ENCODE measurements around the gene HOXB3. TPM values are rescaled to one million over a fixed set of nuclear protein-coding genes. Genes with fewer than 3 reads are reported as not detected.
A peak's percentile ranks its signal among the peaks of the same experiment; 100 is the strongest.

HOXB3 gene
- total RNA-seq, 4 donors from 2014 or later = 10.6 to 30.0 (median 18.0) TPM

GRCh38 chr17:48526608-48527546, 63.2 kb downstream of the HOXB3 start:
- no peak for TF ChIP-seq POLR2A (IDR thresholded peaks at IDR 0.05)
- TF ChIP-seq, protein P1, sequence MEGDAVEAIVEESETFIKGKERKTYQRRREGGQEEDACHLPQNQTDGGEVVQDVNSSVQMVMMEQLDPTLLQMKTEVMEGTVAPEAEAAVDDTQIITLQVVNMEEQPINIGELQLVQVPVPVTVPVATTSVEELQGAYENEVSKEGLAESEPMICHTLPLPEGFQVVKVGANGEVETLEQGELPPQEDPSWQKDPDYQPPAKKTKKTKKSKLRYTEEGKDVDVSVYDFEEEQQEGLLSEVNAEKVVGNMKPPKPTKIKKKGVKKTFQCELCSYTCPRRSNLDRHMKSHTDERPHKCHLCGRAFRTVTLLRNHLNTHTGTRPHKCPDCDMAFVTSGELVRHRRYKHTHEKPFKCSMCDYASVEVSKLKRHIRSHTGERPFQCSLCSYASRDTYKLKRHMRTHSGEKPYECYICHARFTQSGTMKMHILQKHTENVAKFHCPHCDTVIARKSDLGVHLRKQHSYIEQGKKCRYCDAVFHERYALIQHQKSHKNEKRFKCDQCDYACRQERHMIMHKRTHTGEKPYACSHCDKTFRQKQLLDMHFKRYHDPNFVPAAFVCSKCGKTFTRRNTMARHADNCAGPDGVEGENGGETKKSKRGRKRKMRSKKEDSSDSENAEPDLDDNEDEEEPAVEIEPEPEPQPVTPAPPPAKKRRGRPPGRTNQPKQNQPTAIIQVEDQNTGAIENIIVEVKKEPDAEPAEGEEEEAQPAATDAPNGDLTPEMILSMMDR (IDR thresholded peaks at IDR 0.05) = no peak
- no peak for DNase-seq
- Histone ChIP-seq H3K4me3 (no peak overlapping the region), H3K4me1 (no peaks in the 10 kb centered on the region), H3K27me3 (no peaks in the 10 kb centered on the region), H3K9me3 (no peaks in the 10 kb centered on the region), H3K36me3 (no peaks in the 10 kb centered on the region), H3K27ac (no peak overlapping the region)
- intact Hi-C loops (cut with DNase I; ENCODE audit: low total_unique reads) = no loop called here

DNA sequence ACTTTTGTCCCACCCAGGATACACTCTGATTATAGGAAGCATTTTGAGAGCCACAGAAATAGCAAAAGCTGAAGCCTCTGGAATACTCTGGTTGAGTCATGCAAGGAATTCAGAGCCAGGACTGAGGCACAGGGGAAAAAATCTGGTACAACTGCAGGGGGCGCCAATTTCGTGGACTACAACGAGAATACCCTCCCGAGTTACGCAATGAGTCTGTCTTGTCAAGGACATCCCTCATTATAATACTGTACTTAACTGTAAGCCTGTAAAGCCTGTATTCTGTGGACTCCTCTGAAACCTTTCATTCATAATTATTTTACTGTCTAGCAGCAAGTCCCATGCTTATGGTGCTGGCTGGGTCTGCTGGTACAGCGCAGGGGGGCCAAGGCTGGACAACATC, 67.0 kb downstream of the HOXB3 start:
- H3K27ac ChIP-seq = no peak overlapping the region
- H3K9me3 ChIP-seq = no peaks in the 10 kb centered on the region
- intact Hi-C loops (cut with DNase I; ENCODE audit: low total_unique reads) = no loop called here

GRCh38 chr17:48522031-48522653, 67.9 kb downstream of the HOXB3 start:
- no peak for TF ChIP-seq POLR2A (IDR thresholded peaks at IDR 0.05)
- TF ChIP-seq, protein P1 (IDR thresholded peaks at IDR 0.05) = no peak
- Histone ChIP-seq H3K4me3 (no peak overlapping the region), H3K4me1 (no peaks in the 10 kb centered on the region), H3K9me3 (no peaks in the 10 kb centered on the region), H3K36me3 (no peaks in the 10 kb centered on the region), H3K27ac (no peak overlapping the region), H3K27me3 (no peaks in the 10 kb centered on the region)
- peak in 1 of 2 donors; percentile 43 for DNase-seq
- intact Hi-C loops (cut with DNase I; ENCODE audit: low total_unique reads) = no loop called here

More for the DNA sequence above, 67.0 kb downstream of the HOXB3 start:
- Histone ChIP-seq H3K27me3 (no peaks in the 10 kb centered on the region), H3K4me1 (no peaks in the 10 kb centered on the region), H3K4me3 (no peak overlapping the region), H3K36me3 (no peaks in the 10 kb centered on the region)
- no peak for TF ChIP-seq POLR2A (IDR thresholded peaks at IDR 0.05)
- TF ChIP-seq, protein P1 (IDR thresholded peaks at IDR 0.05) = no peak
- DNase-seq = no peak

DNA sequence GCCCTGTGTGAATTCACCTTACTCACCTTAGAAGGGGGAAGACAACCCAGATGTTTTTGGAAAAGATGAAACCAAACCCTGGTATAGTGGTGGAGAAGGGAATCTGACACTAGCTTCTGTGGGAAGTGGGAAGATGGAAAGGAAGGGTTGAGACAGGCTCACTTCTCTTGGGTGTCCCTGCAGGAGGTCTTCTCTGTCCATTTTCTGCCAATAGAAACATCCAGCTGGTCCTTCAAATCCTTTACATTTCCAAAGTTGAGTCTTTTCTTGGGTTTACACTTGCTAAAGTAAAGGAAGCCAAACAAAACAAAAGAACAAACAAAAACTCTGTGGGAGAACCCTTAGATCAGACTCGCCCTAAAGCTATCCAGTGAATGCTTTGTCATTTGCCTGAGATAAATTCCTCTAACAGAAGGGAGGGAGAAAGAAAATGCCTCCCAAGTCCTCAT, 69.4 kb downstream of the HOXB3 start:
- Histone ChIP-seq H3K36me3 (no peaks in the 10 kb centered on the region), H3K4me3 (no peak overlapping the region), H3K27me3 (no peaks in the 10 kb centered on the region), H3K9me3 (no peaks in the 10 kb centered on the region), H3K27ac (no peak overlapping the region), H3K4me1 (no peaks in the 10 kb centered on the region)
- no peak for TF ChIP-seq POLR2A (IDR thresholded peaks at IDR 0.05)
- TF ChIP-seq, protein P1 (IDR thresholded peaks at IDR 0.05) = no peak
- intact Hi-C loops (cut with DNase I; ENCODE audit: low total_unique reads) = no loop called here
- DNase-seq = no peak

DNA sequence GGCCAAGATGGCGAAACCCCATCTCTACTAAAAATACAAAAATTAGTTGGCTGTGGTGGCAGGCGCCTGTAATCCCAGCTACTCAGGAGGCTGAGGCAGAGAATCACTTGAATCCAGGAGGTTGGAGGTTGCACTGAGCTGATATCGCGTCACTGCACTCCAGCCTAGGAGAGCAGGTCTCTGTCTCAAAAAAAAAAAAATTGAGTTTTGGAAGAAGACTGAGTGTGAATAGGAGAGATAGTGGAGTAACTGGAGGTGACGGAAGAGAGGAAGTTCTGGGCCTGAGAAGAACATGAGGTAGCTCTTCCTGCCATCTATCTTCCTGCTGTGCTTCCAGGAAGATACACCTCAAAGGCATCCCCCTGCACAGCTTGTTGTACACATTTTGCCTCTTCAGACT, 70.6 kb downstream of the HOXB3 start:
- no peaks in the 10 kb centered on the region for H3K27me3 ChIP-seq
- H3K9me3 ChIP-seq = no peaks in the 10 kb centered on the region
- no peak overlapping the region for H3K27ac ChIP-seq
- H3K4me1 ChIP-seq = no peaks in the 10 kb centered on the region
- no peak for TF ChIP-seq POLR2A (IDR thresholded peaks at IDR 0.05)
- TF ChIP-seq, protein P1 (IDR thresholded peaks at IDR 0.05) = no peak
- H3K4me3 ChIP-seq = no peak overlapping the region
- intact Hi-C loops (cut with DNase I; ENCODE audit: low total_unique reads) = no loop called here
- no peak for DNase-seq
- no peaks in the 10 kb centered on the region for H3K36me3 ChIP-seq
